HG02763 (cell line): ENCODE measurements around the gene ATG16L1.

Source experiments
- ATAC-seq: cut with Tn5 transposase; IDR thresholded peaks from one replicate; pipeline ENCODE4 v1.9.1; 2021; ENCODE audit warnings: mild to moderate bottlenecking, moderate library complexity; ENCODE audit not compliant: unreplicated experiment

ATG16L1 gene

GRCh38 chr2:233251306-233252116 is at the start of gene ATG16L1:
Gene ATG16L1 (plus strand): TSS chr2:233251673. CDS start chr2:233251828, 155 bp downstream.
- ATAC-seq, result peak; percentile 92

GRCh38 chr2:233202531-233202944 is 48.9 kb upstream of the ATG16L1 start:
- ATAC-seq, result no peak

GRCh38 chr2:233203060-233203459 is 48.4 kb upstream of the ATG16L1 start:
- ATAC-seq, result no peak

- ATAC-seq, result no peak
Observed at GRCh38 chr2:233204286-233204936, 47.1 kb upstream of the ATG16L1 start.

GRCh38 chr2:233208382-233209116 is 42.9 kb upstream of the ATG16L1 start:
- no peak for ATAC-seq

GRCh38 chr2:233209117-233209532 is 42.3 kb upstream of the ATG16L1 start:
- no peak for ATAC-seq

GRCh38 chr2:233209533-233210171 is 41.8 kb upstream of the ATG16L1 start:
- no peak for ATAC-seq

GRCh38 chr2:233210281-233210680 is 41.2 kb upstream of the ATG16L1 start:
- no peak for ATAC-seq

GRCh38 chr2:233210843-233211547 is 40.5 kb upstream of the ATG16L1 start:
- no peak for ATAC-seq

- ATAC-seq, result no peak
Observed at GRCh38 chr2:233211548-233211895, 40.0 kb upstream of the ATG16L1 start.

GRCh38 chr2:233213011-233213410 is 38.5 kb upstream of the ATG16L1 start:
- ATAC-seq, result no peak

GRCh38 chr2:233213975-233214374 is 37.5 kb upstream of the ATG16L1 start:
- ATAC-seq, result no peak

GRCh38 chr2:233217892-233218377 is 33.5 kb upstream of the ATG16L1 start:
- no peak for ATAC-seq

GRCh38 chr2:233218836-233219235 is 32.6 kb upstream of the ATG16L1 start:
- ATAC-seq, result no peak

GRCh38 chr2:233219848-233220247 is 31.6 kb upstream of the ATG16L1 start:
- no peak for ATAC-seq

- ATAC-seq, result no peak
Observed at GRCh38 chr2:233221378-233222063, 30.0 kb upstream of the ATG16L1 start.

- peak; percentile 74 for ATAC-seq
Observed at GRCh38 chr2:233223059-233223894, 28.2 kb upstream of the ATG16L1 start.

GRCh38 chr2:233225230-233226068 is 26.0 kb upstream of the ATG16L1 start:
- ATAC-seq, result no peak
